GM18909 (cell line): ENCODE results near the gene HABP2.

Experiments used
- ATAC-seq: cut with Tn5 transposase; IDR thresholded peaks from one replicate; pipeline ENCODE4 v1.9.1; 2021; ENCODE audit warnings: mild to moderate bottlenecking; ENCODE audit not compliant: unreplicated experiment, poor library complexity

The HABP2 gene

GRCh38 chr10:113590581-113590980 is 37.7 kb downstream of the HABP2 start:
- no peak for ATAC-seq

GRCh38 chr10:113592380-113592779 is 39.5 kb downstream of the HABP2 start:
- ATAC-seq: no peak

GRCh38 chr10:113594652-113595051 is 41.8 kb downstream of the HABP2 start:
- no peak for ATAC-seq

GRCh38 chr10:113600569-113600968 is 47.7 kb downstream of the HABP2 start:
- ATAC-seq: no peak

- no peak for ATAC-seq
These were observed 50.4 kb downstream of the HABP2 start for GRCh38 chr10:113603057-113603777.

GRCh38 chr10:113604572-113604971 is 51.7 kb downstream of the HABP2 start:
- ATAC-seq: no peak

GRCh38 chr10:113605268-113605978 is 52.6 kb downstream of the HABP2 start:
- no peak for ATAC-seq

GRCh38 chr10:113609704-113610108 is 56.9 kb downstream of the HABP2 start:
- no peak for ATAC-seq

- no peak for ATAC-seq
These were observed 58.1 kb downstream of the HABP2 start for GRCh38 chr10:113610631-113611601.

- no peak for ATAC-seq
These were observed 59.3 kb downstream of the HABP2 start for GRCh38 chr10:113612154-113612553.

- ATAC-seq: no peak
These were observed 60.6 kb downstream of the HABP2 start for GRCh38 chr10:113613427-113613826.

GRCh38 chr10:113613977-113614690 is 61.3 kb downstream of the HABP2 start:
- ATAC-seq: no peak

GRCh38 chr10:113616244-113617074 is 63.6 kb downstream of the HABP2 start:
- ATAC-seq: no peak

GRCh38 chr10:113617086-113617485 is 64.2 kb downstream of the HABP2 start:
- no peak for ATAC-seq

GRCh38 chr10:113618338-113618737 is 65.5 kb downstream of the HABP2 start:
- no peak for ATAC-seq

GRCh38 chr10:113619401-113619800 is 66.5 kb downstream of the HABP2 start:
- ATAC-seq: no peak

- no peak for ATAC-seq
These were observed 67.7 kb downstream of the HABP2 start for GRCh38 chr10:113620511-113620910.

- ATAC-seq: no peak
These were observed 68.1 kb downstream of the HABP2 start for GRCh38 chr10:113620936-113621335.

GRCh38 chr10:113621799-113622198 is 68.9 kb downstream of the HABP2 start:
- no peak for ATAC-seq
